Measurements from ENCODE around the gene NLRP9.

NLRP9 gene

GRCh38 chr19:55686311-55687050 is 51.7 kb downstream of the NLRP9 start:
- DNase-seq: no peak

GRCh38 chr19:55685776-55686175 is 52.4 kb downstream of the NLRP9 start:
- no peak for DNase-seq

- DNase-seq: no peak
Measured at GRCh38 chr19:55684946-55685681, 53.1 kb downstream of the NLRP9 start.

GRCh38 chr19:55683449-55684261 is 54.5 kb downstream of the NLRP9 start:
- DNase-seq: no peak

GRCh38 chr19:55681131-55682092 is 56.8 kb downstream of the NLRP9 start:
- DNase-seq: no peak

GRCh38 chr19:55680339-55681130 is 57.7 kb downstream of the NLRP9 start:
- DNase-seq: no peak

- DNase-seq: no peak
Measured at GRCh38 chr19:55679343-55680257, 58.6 kb downstream of the NLRP9 start.

- no peak for DNase-seq
Measured at GRCh38 chr19:55678121-55678671, 60.0 kb downstream of the NLRP9 start.

- DNase-seq: no peak
Measured at GRCh38 chr19:55677572-55678028, 60.6 kb downstream of the NLRP9 start.

GRCh38 chr19:55676889-55677505 is 61.2 kb downstream of the NLRP9 start:
- no peak for DNase-seq

GRCh38 chr19:55676383-55676782 is 61.8 kb downstream of the NLRP9 start:
- DNase-seq: no peak

GRCh38 chr19:55675661-55676354 is 62.4 kb downstream of the NLRP9 start:
- no peak for DNase-seq

GRCh38 chr19:55674841-55675660 is 63.2 kb downstream of the NLRP9 start, which contains the start of gene EPN1:
EPN1 (plus strand) TSS chr19:55675226; CDS start chr19:55678628, 3,402 bp downstream.
- peak; percentile 95 for DNase-seq

GRCh38 chr19:55674459-55674840 is 63.8 kb downstream of the NLRP9 start:
- DNase-seq: no peak

- DNase-seq: no peak
Measured at GRCh38 chr19:55673889-55674288, 64.3 kb downstream of the NLRP9 start.

- DNase-seq: no peak
Measured at GRCh38 chr19:55673465-55673864, 64.7 kb downstream of the NLRP9 start.

- DNase-seq: no peak
Measured at GRCh38 chr19:55672418-55672817, 65.8 kb downstream of the NLRP9 start.

GRCh38 chr19:55671054-55671378 is 67.2 kb downstream of the NLRP9 start:
- no peak for DNase-seq

Data from NCI-H510A treated with DMSO at 0.1 percent for 48 hours (cell line).